Epithelial cell of proximal tubule (primary cell): ENCODE measurements around the gene COPZ1. TPM values are rescaled to one million over a fixed set of nuclear protein-coding genes. Genes with fewer than 3 reads are reported as not detected.
A peak's percentile ranks its signal among the peaks of the same experiment; 100 is the strongest.

Experiments
- DNase-seq: peaks from one replicate; pipeline ENCODE4 v3.0.0-alpha.2; 2011; ENCODE audit warnings: low read depth
- H3K4me3 ChIP-seq: 2 replicates; pipeline ENCODE4 v1.5.1; 2011; ENCODE audit warnings: low read depth, mild to moderate bottlenecking, low read length
- total RNA-seq: library from RNA; depleted of rRNA; stranded (reverse); fragments of >200 nt; gene quantifications from 2 replicates; pipeline ENCODE4 v1.2.3, GENCODE V29; 2015
- TF ChIP-seq, protein P1 (sequence below): conservative IDR thresholded peaks from 2 replicates; pipeline ENCODE4 v1.5.1; 2012; ENCODE audit warnings: low read depth, mild to moderate bottlenecking, low read length

COPZ1 gene
- total RNA-seq, 1 donor from 2014 or later = 144 TPM

DNA sequence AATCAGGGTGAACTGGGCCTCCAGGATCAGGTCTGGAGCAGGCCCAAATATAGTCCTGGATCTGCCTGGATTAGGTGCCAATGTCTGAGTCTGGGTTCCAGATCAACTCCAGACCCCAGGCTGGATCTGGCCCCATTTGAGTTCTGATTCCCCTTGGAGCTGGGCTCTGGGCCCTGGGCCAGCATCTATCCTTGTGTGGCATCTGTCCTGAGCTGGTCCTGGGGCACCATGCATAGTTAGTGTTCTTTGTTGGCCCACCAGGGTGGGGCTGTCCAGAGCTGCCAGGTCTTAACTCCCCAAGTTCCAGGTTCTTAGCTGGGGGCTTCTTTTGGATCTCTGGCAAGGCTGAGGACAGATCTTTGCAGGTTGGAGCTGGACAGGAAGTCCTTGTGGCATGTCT, 70.6 kb downstream of the COPZ1 start:
- no peak for DNase-seq
- no peak overlapping the region for H3K4me3 ChIP-seq
- TF ChIP-seq, protein P1, sequence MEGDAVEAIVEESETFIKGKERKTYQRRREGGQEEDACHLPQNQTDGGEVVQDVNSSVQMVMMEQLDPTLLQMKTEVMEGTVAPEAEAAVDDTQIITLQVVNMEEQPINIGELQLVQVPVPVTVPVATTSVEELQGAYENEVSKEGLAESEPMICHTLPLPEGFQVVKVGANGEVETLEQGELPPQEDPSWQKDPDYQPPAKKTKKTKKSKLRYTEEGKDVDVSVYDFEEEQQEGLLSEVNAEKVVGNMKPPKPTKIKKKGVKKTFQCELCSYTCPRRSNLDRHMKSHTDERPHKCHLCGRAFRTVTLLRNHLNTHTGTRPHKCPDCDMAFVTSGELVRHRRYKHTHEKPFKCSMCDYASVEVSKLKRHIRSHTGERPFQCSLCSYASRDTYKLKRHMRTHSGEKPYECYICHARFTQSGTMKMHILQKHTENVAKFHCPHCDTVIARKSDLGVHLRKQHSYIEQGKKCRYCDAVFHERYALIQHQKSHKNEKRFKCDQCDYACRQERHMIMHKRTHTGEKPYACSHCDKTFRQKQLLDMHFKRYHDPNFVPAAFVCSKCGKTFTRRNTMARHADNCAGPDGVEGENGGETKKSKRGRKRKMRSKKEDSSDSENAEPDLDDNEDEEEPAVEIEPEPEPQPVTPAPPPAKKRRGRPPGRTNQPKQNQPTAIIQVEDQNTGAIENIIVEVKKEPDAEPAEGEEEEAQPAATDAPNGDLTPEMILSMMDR = no peak

DNA sequence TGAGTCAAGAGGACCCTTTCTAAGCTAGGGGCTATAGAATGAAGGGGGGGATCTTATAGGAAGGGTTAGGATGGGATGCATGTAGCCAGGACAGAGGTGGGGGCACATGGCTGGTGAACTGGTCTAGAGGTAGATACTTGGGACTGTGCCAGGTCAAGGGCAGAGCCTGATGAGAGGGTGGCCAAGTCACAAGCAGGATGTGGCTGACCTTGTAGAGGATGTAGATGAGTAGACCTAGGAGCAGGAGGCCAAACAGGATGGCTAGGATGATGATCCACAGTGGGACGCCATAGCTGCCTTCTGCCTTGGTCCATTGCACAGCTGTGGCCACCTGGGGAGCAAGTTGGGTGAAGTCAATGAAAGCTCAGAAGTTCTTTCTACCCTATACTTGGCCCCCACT, 72.2 kb downstream of the COPZ1 start:
- TF ChIP-seq, protein P1 = no peak
- no peak for DNase-seq
- H3K4me3 ChIP-seq = no peak overlapping the region

DNA sequence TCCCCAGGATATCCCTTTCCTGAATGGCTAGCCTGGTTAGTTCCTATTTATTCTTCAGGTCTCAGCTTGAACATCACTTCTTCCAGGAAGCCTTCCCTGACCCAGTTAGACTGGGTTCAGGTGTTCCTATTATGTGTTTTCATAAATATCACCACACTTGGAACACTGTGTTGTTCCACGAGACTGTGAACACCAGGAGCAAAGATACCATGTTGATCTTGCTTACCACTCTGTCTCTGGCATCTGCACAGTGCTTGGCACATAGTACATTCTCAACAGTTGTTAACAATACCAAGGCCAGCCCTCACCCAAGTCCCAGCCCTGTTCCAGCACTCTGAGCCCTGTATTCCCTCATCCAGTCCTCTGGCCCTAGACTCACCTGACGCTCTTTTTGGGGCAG, 73.3 kb downstream of the COPZ1 start:
- TF ChIP-seq, protein P1 = no peak
- no peak overlapping the region for H3K4me3 ChIP-seq
- no peak for DNase-seq

GRCh38 chr12:54398995-54399793, 74.3 kb downstream of the COPZ1 start:
- TF ChIP-seq, protein P1 = peak; percentile 100
- H3K4me3 ChIP-seq = no peak overlapping the region
- no peak for DNase-seq

GRCh38 chr12:54401119-54401518, 76.2 kb downstream of the COPZ1 start:
- no peak overlapping the region for H3K4me3 ChIP-seq
- TF ChIP-seq, protein P1 = no peak
- DNase-seq = no peak

Other genes starting within 250 kb of the COPZ1 start
- gene SMUG1, start 136.1 kb upstream of the COPZ1 start, total RNA-seq = 44.6 and 48.0 TPM in 2 replicates
- 61.5 and 67.3 TPM in 2 replicates for gene CBX5, start 45.0 kb upstream of the COPZ1 start, total RNA-seq
- 941 and 1,064 TPM in 2 replicates for gene HNRNPA1, start 44.4 kb upstream of the COPZ1 start, total RNA-seq
- not detected in 2 replicates for gene NFE2, start 24.1 kb upstream of the COPZ1 start, total RNA-seq
- not detected in 2 replicates for gene GPR84, start 39.4 kb downstream of the COPZ1 start, total RNA-seq
- 3.9 and 4.3 TPM in 2 replicates for gene ZNF385A, start 59.6 kb downstream of the COPZ1 start, total RNA-seq
- 84.4 and 116 TPM in 2 replicates for gene ITGA5, start 94.1 kb downstream of the COPZ1 start, total RNA-seq
- not detected in 2 replicates for gene GTSF1, start 148.5 kb downstream of the COPZ1 start, total RNA-seq
- not detected in 2 replicates for gene NCKAP1L, start 172.6 kb downstream of the COPZ1 start, total RNA-seq
- 0.14 and 0.63 TPM in 2 replicates for gene PDE1B, start 224.5 kb downstream of the COPZ1 start, total RNA-seq